ENCODE results near the gene PIEZO1. TPM values are rescaled to one million over a fixed set of nuclear protein-coding genes. Genes with fewer than 3 reads are reported as not detected.

Gene PIEZO1
- total RNA-seq, 1 experiment from 2014 or later, result 71.1 TPM

- H3K27me3 ChIP-seq (ENCODE audit: insufficient read depth, low read length), result no peaks in the 10 kb centered on the region
- no peak for DNase-seq
- no CpG with 5 or more reads among the region's 13 CpGs for WGBS (ENCODE audit: extremely low coverage, insufficient read length, low lambda C conversion rate)
- H3K18ac ChIP-seq (ENCODE audit: insufficient read length, low read depth, low read length), result no peak overlapping the region
- no peaks in the 10 kb centered on the region for H3K79me2 ChIP-seq (ENCODE audit: insufficient read depth, low read length)
- H4K5ac ChIP-seq (ENCODE audit: insufficient read length, low read depth, low read length), result no peak overlapping the region
- no peak overlapping the region for H2AK5ac ChIP-seq (ENCODE audit: insufficient read length, low read length)
- no peak overlapping the region for H2AFZ ChIP-seq (ENCODE audit: low read length)
- no peak overlapping the region for H3K23ac ChIP-seq (ENCODE audit: insufficient read length, low read depth, low read length)
- no peak overlapping the region for H3K4me2 ChIP-seq (ENCODE audit: insufficient read depth, insufficient read length, low read length)
- no peak overlapping the region for H2BK12ac ChIP-seq (ENCODE audit: insufficient read length, low read depth, low read length)
- H4K8ac ChIP-seq (replicated peaks; ENCODE audit: insufficient read length, low read depth, low read length), result no peak overlapping the region
- Mint-ChIP-seq H3K4me1 (no peaks in the 10 kb centered on the region), H3K4me3 (no peak overlapping the region), H3K36me3 (ENCODE audit: insufficient read depth in 1 of 3, low read depth in 3 of 3) (peaks cover 0 to 6% (median 3%) of the 10 kb centered on the region in 3 experiments; a peak in 3 of 7 replicates), H3K27ac (no peak overlapping the region), H3K27me3 (ENCODE audit: low read depth) (no peaks in the 10 kb centered on the region), H3K9me3 (no peaks in the 10 kb centered on the region)
- no peaks in the 10 kb centered on the region for H3K23me2 ChIP-seq (ENCODE audit: insufficient read length, low read depth, low read length, poor library complexity, severe bottlenecking)
- H4K91ac ChIP-seq (ENCODE audit: insufficient read length, low read depth, low read length), result no peak overlapping the region
- no peak overlapping the region for H2BK120ac ChIP-seq (ENCODE audit: low read depth, low read length, poor library complexity, severe bottlenecking)
- no peak overlapping the region for H3K9ac ChIP-seq (ENCODE audit: extremely low read depth, insufficient read length, low read length)
- no peak overlapping the region for H3K56ac ChIP-seq (ENCODE audit: insufficient read length, low read depth, low read length)
- no peak; the same call in 2 of the 3 replicates for TF ChIP-seq CTCF (conservative IDR thresholded peaks at IDR 0.05)
- H2BK20ac ChIP-seq (ENCODE audit: low read depth, low read length, poor library complexity, severe bottlenecking), result no peak overlapping the region
- no peak overlapping the region for H2BK5ac ChIP-seq (ENCODE audit: insufficient read length, low read length)
- no peaks in the 10 kb centered on the region for H4K20me1 ChIP-seq (ENCODE audit: control insufficient read depth, insufficient read depth, insufficient read length)
- no peak overlapping the region for H3K4ac ChIP-seq (ENCODE audit: low read depth, low read length)
- H3K4me1 ChIP-seq (ENCODE audit: insufficient read depth, low read length), result no peaks in the 10 kb centered on the region
- no peaks in the 10 kb centered on the region for H3K9me3 ChIP-seq (ENCODE audit: control insufficient read depth, low read depth, low read length)
- H3T11ph ChIP-seq (ENCODE audit: low read length), result no peak overlapping the region
- H2BK15ac ChIP-seq (ENCODE audit: low read depth, low read length), result no peak overlapping the region
- no peaks in the 10 kb centered on the region for H3K79me1 ChIP-seq (ENCODE audit: insufficient read depth, low read depth, low read length, poor library complexity, severe bottlenecking)
- no peak overlapping the region for H3K27ac ChIP-seq (ENCODE audit: insufficient read length, low read depth, low read length)
- H3K14ac ChIP-seq (ENCODE audit: insufficient read depth, low read length), result no peak overlapping the region
These were observed 46.8 kb upstream of the PIEZO1 start for GRCh38 chr16:88831838-88832237.
